NCI-H774 (cell line): ENCODE measurements around the gene LORICRIN.
"Not testable (repeated sequence)": the region's sequence is repeated elsewhere in the genome, so short reads cannot be mapped to it uniquely, and the experiment has no call there.

Source experiments
- DNase-seq: peaks from one replicate; lab custom pipeline; 2025; lab: John Stamatoyannopoulos, UW

LORICRIN gene, protein sequence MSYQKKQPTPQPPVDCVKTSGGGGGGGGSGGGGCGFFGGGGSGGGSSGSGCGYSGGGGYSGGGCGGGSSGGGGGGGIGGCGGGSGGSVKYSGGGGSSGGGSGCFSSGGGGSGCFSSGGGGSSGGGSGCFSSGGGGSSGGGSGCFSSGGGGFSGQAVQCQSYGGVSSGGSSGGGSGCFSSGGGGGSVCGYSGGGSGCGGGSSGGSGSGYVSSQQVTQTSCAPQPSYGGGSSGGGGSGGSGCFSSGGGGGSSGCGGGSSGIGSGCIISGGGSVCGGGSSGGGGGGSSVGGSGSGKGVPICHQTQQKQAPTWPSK

DNA sequence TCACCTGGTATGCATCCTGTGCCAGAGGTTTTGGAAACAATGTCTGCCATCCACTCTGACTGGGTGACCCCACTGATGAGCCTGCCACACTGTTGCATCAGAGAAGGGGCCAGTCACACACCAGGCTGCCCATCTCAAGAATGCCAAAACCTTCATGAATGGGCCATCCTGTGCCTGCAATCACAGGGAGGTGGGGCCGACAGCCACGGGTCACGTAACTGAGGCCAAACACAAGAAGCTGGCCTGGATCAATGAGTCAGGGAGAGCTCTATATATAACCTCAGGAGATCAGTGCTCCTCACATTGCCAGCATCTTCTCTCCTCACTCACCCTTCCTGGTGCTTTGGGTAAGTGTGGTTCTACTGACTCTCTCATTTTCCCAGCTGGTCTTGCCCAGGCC is at the start of gene LORICRIN:
LORICRIN (plus strand) TSS at position 301 of the 400 bp plus-strand sequence. CDS start 1,263 bp downstream, outside the sequence.
- no peak for DNase-seq

DNA sequence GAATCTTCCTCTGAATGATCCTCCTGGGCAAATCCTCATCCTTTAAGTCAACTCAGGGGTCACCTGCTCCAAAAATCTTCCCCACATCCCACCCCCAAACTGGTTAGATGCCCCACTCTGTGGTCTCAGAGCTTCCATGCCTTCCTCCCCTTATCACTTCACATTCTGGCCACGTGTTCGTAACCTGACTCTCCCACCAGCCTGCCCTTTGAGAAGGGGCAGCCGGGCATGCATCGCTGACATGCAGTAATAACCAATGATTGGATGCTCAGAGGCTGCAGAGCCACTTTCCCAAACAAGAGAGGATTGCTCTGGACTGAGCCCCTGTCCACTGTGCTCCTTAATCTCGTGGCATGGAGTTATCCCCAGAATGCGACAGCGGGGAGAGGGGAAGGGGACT is 49.3 kb upstream of the LORICRIN start:
- no peak for DNase-seq

DNA sequence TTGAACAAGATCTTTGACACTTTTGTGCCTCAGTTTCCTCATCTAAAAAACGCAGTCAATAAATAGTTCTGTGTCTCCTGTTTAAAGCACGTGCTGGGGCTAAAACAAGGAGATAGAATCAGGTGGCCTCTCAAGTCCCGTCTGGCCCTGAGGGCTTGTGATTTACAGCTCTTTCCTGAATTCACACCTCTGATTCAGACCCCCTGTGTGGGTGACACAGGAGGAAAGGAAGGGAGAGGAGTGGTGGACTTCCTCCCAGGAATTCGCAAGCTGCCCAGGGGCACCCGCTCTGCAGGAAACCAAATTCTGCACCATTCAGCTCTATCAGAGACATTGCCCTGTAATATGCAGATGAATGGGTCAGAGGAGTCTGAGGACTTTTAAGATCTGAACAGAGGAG is 47.3 kb upstream of the LORICRIN start:
- DNase-seq, result no peak

DNA sequence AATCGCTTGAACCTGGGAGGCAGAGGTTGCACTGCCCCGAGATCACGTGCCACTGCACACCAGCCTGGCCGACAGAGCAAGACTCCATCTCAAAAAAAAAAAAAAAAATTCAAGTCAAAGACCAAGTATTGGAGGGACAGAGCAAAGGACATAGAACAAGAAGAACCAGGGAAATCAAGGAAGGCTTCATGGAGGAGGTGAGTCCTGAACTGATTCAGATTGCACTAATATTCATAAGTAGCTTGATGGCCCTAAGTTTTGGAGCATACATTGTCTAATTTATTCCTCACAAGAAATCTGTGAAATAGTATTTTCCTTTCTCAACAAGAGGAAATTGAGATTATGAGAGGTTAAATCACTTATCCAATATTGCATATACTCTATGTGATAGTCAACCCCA is 46.0 kb upstream of the LORICRIN start:
- no peak for DNase-seq

DNA sequence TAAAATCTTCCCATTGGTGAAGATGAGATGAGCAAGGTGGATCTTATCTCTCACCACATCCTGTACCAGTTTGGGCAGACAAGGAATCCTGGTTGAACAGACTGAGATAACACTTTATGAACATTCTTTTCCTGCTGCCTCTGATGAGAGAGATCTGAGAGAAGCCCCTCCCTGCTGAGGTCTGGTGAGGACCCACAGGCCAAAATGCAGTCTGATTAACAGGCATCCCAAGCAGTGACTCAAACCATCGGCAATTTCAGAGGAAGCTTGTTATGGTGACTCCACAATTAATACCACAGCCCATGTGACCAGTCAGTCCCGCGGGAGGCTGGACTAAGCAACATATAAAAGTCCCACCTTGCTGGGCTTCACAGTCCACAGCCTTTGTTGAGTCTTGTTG is 42.3 kb upstream of the LORICRIN start, which contains the start of gene PRR9:
PRR9 (plus strand) TSS at position 373 of the 400 bp plus-strand sequence. CDS start 561 bp downstream, outside the sequence.
- no peak for DNase-seq

DNA sequence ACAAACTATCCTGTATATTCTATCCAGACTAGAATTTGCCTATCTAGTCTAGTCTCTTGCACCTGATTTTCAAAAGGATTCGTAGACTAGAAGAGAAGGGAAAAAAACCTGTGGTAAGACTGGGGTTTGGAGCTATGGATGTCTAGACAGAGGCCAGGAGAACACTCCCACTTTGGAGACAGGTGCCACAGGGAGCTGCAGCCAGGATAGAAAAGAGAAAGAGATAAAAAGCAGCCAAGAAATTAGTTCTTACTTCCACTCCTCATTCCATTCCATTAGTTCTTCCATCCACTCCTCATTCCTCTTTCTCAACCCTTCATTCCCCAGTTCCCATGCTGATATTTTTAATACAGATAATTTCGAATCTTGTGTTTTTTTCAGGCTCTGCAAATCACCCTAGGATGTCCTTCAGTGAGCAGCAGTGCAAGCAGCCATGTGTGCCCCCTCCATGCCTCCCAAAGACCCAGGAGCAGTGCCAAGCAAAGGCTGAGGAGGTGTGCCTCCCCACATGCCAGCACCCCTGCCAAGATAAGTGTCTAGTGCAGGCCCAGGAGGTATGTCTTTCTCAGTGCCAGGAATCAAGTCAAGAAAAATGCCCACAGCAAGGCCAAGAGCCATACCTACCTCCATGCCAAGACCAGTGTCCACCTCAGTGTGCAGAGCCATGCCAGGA is 41.6 kb upstream of the LORICRIN start:
- DNase-seq, result no peak

DNA sequence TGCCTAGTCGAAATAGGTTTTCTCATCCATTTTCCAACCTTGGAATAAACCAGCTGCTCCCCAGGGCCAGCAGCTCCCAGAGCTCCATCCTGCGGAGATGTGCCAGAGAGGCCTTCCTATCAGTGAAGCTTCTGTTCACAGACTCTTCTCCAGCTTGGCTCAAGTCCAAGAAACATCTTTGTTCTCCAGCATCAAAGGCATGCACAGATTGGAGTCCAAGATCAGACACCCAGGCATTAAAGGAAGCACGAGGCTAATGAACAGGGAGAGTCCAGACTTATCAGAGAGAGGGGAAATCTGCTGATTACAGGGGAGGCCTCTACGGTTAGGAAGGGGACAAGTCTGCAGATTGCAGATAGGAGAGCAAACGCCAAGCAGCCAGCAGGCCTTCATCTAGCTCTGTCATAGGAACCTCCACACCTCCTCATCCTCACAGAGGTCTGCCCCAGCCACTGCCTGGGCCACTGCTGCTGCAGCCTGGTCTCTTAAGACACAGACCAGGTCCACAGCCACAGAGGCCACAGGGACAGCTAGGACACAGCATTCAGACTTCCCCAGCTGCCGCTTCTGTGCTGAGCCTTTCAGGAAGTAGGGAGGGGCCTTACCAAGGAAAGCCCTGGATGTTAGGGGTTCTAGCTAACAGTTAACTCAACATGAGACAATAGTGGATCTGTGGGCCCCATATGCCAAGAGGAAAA is 38.7 kb upstream of the LORICRIN start:
- no peak for DNase-seq

DNA sequence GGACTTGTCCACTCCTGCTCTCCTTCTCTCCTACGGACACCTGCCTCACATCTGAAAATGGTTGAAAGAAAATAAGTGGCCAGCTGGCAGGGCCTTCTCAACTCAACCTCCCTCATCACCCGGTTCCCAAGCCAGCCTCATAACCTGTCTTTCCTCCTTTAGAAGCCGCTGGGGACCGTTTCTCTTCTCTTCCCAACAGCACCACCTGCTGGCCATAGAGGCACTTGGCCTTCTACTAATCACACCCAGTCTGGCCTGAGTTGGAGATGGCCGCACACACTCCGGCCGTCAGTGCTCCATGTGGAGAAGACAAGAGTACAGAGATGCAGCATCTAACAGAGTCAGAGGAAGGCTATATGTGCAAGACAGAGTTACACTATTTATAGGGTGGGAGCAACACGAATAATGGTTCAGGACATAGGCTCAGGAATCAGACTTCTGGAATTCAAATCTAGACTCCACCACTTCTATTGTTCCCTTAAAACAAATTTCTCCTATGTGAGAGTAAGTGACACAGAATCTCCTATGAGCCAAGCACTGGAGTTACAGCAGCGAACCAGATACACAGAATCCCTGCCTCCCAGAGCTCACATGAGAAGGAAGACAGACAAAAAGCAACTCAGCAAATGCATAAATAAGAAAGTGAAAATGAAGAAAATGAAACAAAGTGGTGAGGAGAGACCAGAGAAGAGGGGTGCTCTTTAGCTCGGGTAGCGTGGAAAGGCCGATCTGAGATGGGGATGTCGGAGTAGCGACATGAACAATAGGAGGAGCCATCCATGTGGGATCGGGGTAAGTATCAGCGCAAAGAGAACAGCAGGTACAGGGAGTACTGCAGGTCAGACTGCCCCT is 36.2 kb upstream of the LORICRIN start:
- peak; percentile 54 for DNase-seq

DNA sequence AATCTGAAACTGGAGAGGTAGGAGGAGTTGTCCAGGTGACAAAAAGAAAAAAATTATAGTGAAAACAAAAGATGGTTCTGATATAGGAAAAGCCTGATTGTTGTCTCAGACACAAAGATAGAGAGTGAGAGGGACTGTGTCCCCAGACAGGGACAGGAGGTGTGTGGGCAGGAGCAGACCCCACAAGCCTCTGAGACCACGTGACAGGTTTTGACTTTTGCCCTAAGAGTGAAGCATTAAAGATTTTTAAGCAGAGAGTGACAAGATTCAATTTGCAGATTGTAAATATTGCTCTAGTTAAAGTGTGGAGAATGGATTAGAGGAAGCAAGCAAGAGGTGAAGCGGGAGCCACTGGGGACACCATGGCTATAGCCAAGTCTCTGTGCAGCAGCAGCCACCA is 31.7 kb upstream of the LORICRIN start:
- DNase-seq, result no peak

DNA sequence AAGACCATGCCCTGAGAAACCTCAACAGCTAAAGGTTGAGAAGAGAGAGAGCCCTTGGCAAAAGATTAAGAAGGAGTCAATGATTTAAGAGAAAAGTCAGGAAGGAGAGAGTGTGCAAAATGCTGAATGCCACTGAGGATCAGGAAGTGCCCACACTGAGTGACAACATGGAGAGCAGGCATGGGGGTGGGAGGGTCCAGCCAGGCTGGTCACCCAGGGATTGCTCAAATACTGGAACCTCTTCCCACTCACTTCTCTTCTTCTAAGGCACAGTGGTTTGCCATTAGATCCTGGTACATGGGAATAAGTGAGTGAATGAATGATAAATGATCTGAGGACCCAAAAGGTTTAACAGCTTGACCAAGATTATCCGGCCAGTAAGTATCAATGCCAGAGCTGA is 31.0 kb upstream of the LORICRIN start:
- DNase-seq, result no peak

DNA sequence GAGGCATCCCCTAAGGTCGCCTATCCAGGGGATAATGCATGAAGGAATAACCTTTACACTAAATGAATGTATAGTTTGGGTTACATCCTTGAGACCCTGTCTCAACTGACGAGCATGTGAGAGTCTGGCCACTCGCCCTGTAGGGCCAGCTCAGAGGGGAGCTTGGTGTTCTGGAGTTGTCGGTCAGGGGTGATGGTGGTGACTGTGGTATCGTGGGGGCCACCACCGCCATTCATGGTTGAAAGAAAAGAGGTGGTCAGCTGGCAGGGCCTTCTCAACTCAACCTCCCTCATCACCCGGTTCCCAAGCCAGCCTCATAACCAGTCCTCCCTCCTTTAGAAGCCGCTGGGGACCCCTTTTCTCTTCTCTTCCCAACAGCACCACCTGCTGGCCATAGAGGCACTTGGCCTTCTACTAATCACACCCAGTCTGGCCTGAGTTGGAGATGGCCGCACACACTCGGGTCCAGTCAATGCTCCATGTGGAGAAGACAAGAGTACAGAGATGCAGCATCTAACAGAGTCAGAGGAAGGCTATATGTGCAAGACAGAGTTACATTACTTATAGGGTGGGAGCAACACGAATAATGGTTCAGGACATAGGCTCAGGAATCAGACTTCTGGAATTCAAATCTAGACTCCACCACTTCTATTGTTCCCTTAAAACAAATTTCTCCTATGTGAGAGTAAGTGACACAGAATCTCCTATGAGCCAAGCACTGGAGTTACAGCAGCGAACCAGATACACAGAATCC is 30.2 kb upstream of the LORICRIN start:
- not testable (repeated sequence) for DNase-seq

DNA sequence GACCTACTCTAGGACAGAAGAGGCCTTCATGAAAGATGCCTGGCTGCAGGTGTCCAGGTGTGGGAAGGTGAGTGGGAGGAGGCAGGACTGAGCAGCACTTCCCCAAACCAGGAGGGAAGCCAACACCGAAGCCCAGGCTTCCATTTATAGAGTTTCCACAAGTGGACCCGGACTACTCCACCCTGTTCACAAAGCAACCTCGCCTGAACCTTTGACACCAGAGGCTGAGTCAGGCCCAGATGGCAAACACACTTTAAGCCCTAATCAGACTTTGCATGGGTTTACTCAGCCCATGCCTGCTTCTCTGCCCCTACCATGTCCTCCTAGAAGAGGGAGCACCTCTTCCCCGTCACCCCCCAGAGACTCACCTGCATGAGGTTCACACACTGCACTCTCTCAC is 28.1 kb upstream of the LORICRIN start:
- no peak for DNase-seq

DNA sequence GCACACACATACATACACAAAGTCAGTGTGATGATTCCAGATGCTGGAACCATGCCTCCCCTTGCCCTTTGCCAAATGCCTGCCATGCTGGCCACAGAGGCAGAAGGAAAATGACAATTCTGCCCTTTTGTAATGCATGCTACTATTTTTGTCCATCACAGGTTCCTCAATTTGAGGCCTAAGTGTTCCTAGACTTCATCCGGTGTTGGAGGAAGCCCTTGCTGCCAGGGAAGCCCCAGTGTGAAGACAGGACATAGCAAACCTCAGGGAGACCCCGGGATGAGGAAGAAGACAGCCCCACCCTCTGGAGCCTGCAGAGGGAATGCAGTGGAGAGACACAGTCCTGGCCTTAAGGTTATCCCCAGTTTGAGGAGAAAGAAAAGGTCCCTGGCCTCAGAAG is 27.7 kb upstream of the LORICRIN start:
- no peak for DNase-seq

DNA sequence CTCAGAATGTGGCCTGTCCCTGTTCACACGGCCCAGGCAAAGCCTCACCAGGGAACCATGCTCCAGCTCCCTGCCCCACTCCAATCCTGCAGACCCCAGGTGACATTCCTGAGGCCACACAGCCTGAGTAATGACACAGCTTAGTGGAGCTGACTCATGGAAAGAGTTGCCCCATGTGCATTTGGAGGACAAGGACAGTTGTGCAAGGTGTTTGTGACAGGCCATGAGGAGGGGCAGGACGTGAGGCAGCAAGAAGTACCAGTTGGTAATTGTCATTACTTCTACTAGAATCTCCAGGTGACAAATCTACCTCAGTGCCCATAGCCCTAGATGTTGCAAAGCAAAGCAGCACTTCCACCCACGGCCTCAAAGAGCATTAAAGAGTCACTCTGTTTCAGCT is 26.9 kb upstream of the LORICRIN start:
- DNase-seq, result no peak

DNA sequence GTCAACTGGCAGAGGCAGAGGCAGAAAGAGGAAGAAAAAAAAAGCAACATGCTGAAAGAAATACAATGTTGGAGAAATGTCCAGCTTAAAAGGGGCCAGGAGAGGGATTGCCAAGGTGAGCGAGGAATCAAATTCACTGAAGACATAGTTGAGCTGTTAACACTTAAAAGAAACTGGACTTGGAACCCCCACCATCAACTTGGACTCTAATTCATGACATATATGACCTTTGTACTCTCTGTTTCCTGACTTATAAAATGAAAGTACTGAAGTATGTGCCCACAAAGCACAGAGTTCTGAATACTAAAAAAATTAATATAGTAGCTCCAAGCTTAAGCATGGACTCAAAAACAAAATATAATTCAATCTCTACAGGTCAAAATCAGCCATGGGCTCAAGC is 26.0 kb upstream of the LORICRIN start:
- DNase-seq, result no peak

DNA sequence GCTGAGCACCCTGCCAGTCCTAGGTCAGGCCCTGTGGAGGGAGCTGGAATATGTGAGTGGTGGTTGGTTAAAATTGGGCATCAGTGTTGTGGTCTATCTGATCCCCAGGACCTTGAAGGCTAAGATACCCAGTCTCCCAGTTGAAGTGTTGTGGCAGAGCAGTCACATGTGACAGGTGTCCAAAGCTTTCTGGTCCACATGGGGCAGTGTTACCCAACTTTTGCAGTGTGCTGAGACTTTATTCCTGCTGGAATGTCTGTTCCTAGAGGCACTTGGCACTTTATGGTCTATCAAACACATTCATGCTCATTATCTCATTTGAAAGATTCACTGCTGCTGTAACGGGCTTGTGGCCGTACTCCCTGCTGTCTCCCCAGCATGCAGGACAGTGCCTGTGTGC is 21.0 kb upstream of the LORICRIN start:
- no peak for DNase-seq

DNA sequence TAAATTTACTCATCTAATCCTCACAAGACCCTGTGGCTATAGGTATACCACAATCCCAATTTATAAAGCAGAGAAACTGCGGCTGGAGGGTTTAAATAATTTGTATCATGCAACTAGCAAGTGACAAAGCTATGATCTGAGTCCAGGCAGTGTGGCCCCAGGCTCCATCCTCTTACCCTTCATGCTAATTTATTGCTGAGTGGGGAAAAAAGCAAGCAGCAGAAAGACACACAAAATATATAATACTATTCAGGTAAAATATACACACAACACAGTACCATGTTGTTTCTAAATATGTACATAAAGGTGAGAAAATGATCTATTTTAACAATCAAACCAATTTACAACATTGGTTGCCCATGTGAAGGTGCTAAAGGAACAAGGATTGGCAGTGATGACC is 17.3 kb upstream of the LORICRIN start:
- DNase-seq, result no peak

DNA sequence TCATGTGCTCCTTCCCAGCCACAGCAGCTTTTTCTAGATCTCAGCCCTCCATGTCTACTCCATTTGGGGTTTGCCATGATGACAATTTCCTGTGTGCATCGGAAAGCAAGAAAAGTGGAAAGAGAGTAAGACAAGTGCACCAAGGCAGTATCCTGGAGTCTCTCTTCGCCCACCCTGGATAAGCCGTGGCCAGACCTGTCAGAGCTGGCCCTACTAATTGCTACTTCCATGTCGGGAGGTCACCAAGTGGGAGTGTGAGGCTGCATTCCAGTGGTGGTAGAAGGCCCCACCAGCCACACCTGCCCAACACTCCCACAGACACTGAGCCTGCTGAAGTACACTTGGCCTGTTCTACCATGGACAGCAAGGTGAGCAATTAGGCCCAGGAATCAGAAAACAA is 14.0 kb upstream of the LORICRIN start:
- DNase-seq, result no peak

DNA sequence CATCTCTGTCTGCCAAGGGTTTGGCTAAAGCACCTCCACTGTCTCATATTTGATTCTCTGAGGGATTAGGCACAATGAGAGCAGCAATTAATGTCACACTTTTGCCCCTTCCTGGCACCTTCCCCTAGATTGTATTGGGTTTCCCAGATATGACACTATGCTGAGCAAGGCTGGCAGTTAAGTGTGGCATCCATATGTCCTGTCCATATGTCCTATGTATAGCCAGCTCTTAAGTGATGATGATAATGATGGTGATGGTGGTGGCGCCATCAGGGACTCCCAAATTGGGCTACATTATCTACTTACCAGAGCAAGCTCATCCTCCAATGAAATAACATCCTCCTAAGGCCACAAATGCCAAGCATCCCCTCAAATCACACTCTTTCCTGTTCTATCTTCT is 13.5 kb upstream of the LORICRIN start:
- DNase-seq, result no peak

DNA sequence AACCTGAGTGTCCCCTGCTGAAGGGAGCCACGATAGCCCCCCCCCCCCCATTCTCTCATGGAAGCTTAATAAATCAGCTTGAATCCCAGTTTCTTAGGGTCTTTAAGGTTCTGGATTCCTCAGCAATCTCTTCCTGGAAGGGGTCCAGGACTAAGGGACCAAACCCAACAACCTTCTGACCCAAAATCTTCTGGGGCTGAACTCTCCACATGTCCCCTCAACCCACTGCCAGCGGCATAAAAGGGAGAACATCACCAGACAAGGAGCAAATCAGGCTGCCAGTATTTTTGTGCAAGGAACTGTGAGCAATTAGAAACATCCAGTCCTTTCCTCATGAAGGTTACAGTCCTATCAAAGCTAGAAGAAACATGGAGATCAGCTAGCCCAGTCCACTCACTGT is 12.7 kb upstream of the LORICRIN start:
- DNase-seq, result no peak

DNA sequence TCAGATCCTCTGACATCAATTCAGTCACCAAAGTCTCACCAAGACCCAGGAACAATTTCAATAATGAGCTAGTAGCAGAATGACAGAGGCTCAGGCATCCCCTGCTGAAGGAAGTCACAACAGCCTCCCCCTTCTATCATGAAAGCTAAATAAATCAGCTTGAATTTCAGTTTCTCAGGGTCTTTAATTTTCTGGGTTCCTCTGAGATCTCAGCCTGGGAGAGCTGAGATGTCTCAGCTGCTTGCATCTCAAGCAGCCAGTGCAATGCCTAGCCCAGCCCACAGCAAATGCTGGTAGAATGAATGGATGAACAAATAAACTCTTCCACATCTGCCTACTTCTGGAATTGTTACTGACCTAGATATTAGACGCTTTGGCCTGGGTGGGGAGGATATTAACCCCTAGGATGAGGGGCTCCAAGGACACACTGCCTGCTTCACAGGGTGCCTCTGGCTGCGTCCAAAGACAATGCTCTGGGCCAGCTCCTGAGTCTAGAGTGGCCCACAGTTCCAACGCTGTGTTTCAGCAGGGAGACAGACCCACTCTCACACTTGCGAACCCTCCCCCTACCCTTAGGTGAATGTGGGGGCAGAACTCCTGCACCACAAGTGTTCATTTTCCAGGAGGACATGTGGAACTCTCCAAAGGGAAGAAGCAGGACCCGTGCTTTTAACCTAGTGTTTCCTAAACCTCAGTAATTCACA is 11.2 kb upstream of the LORICRIN start:
- DNase-seq, result no peak
